Measurements from ENCODE around the gene PCSK6.

DNA sequence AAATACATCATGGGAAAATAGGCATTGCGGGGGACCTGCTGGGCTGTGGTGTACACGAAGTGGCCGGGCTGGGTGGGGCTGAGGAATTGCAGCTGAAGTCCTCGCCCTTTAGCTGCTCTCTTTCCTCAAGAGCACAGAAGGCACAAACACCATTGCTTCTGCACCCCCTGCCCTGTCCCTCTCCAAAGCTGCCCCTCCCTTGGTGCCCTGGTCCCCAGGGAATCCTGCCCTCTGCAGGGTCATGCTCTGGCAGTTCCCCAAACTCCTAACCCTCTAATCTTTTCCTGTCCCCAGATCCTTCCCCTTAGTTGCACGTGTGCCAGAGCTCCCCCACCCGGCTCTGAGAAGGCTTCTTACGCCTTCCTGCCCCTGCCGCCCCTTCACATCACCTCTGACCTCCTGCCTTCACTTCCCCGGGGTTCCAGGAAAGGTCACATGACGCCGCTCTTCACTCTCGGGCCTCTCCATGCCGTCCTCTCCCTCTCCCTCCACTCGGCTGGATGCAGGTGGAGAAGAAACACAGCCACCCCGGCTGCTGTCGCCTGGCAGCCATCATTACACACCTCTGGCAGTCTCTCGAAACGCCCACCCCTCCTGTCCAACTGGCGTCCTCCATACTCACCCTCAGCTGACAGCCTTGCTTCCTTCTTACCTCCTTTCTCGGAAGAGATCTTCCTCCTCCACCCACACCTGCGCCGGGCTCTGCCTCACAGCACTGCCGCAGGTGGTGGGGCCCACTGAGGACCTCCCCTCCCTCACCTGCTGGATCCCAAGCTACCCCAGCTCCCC is 6.9 kb upstream of the PCSK6 start:
- TF ChIP-seq, protein P1, sequence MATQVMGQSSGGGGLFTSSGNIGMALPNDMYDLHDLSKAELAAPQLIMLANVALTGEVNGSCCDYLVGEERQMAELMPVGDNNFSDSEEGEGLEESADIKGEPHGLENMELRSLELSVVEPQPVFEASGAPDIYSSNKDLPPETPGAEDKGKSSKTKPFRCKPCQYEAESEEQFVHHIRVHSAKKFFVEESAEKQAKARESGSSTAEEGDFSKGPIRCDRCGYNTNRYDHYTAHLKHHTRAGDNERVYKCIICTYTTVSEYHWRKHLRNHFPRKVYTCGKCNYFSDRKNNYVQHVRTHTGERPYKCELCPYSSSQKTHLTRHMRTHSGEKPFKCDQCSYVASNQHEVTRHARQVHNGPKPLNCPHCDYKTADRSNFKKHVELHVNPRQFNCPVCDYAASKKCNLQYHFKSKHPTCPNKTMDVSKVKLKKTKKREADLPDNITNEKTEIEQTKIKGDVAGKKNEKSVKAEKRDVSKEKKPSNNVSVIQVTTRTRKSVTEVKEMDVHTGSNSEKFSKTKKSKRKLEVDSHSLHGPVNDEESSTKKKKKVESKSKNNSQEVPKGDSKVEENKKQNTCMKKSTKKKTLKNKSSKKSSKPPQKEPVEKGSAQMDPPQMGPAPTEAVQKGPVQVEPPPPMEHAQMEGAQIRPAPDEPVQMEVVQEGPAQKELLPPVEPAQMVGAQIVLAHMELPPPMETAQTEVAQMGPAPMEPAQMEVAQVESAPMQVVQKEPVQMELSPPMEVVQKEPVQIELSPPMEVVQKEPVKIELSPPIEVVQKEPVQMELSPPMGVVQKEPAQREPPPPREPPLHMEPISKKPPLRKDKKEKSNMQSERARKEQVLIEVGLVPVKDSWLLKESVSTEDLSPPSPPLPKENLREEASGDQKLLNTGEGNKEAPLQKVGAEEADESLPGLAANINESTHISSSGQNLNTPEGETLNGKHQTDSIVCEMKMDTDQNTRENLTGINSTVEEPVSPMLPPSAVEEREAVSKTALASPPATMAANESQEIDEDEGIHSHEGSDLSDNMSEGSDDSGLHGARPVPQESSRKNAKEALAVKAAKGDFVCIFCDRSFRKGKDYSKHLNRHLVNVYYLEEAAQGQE (IDR thresholded peaks at IDR 0.05; ENCODE audit: insufficient replicate concordance, low read depth), result no peak
- TF ChIP-seq, protein P2, sequence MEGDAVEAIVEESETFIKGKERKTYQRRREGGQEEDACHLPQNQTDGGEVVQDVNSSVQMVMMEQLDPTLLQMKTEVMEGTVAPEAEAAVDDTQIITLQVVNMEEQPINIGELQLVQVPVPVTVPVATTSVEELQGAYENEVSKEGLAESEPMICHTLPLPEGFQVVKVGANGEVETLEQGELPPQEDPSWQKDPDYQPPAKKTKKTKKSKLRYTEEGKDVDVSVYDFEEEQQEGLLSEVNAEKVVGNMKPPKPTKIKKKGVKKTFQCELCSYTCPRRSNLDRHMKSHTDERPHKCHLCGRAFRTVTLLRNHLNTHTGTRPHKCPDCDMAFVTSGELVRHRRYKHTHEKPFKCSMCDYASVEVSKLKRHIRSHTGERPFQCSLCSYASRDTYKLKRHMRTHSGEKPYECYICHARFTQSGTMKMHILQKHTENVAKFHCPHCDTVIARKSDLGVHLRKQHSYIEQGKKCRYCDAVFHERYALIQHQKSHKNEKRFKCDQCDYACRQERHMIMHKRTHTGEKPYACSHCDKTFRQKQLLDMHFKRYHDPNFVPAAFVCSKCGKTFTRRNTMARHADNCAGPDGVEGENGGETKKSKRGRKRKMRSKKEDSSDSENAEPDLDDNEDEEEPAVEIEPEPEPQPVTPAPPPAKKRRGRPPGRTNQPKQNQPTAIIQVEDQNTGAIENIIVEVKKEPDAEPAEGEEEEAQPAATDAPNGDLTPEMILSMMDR (IDR thresholded peaks at IDR 0.05; ENCODE audit: insufficient read depth, low read length), result no peak
- no peak for TF ChIP-seq GABPA (IDR thresholded peaks at IDR 0.05; ENCODE audit: low read depth)

All from HL-60 (cell line).